ENCODE results near the gene DGCR2.

Gene DGCR2

GRCh38 chr22:19105867-19106802 is 16.1 kb downstream of the DGCR2 start:
- 84% methylated on average over 18 of the region's 18 CpGs for WGBS
- no peak overlapping the region for H3K9ac ChIP-seq (ENCODE audit: low read depth, low read length)

GRCh38 chr22:19105456-19105855 is 16.8 kb downstream of the DGCR2 start:
- H3K27me3 ChIP-seq (ENCODE audit: insufficient read depth, low read length): no peaks in the 10 kb centered on the region
- WGBS: 95% methylated on average over 8 of the region's 8 CpGs
- H3K4me3 ChIP-seq (ENCODE audit: low read length): no peak overlapping the region
- H3K9me3 ChIP-seq (ENCODE audit: insufficient read depth, low read depth, low read length): no peaks in the 10 kb centered on the region
- H3K27ac ChIP-seq (ENCODE audit: low read depth, low read length): no peak overlapping the region
- 0 out of 2 replicates have a peak, but pooled peaks cover 2% of the 10 kb centered on the region for H3K36me3 ChIP-seq (ENCODE audit: insufficient read depth, low read length)
- H3K9ac ChIP-seq (ENCODE audit: low read depth, low read length): no peak overlapping the region
- H3K4me1 ChIP-seq (ENCODE audit: insufficient read depth, low read length): peaks cover 10% of the 10 kb centered on the region

More at GRCh38 chr22:19105867-19106802, 16.1 kb downstream of the DGCR2 start:
- peaks cover 17% of the 10 kb centered on the region for H3K4me1 ChIP-seq (ENCODE audit: insufficient read depth, low read length)
- no peaks in the 10 kb centered on the region for H3K27me3 ChIP-seq (ENCODE audit: insufficient read depth, low read length)
- H3K4me3 ChIP-seq (ENCODE audit: low read length): no peak overlapping the region
- 0 out of 2 replicates have a peak, but pooled peaks cover under 1% of the 10 kb centered on the region for H3K36me3 ChIP-seq (ENCODE audit: insufficient read depth, low read length)
- H3K9me3 ChIP-seq (ENCODE audit: insufficient read depth, low read depth, low read length): no peaks in the 10 kb centered on the region
- H3K27ac ChIP-seq (ENCODE audit: low read depth, low read length): no peak overlapping the region

DNA sequence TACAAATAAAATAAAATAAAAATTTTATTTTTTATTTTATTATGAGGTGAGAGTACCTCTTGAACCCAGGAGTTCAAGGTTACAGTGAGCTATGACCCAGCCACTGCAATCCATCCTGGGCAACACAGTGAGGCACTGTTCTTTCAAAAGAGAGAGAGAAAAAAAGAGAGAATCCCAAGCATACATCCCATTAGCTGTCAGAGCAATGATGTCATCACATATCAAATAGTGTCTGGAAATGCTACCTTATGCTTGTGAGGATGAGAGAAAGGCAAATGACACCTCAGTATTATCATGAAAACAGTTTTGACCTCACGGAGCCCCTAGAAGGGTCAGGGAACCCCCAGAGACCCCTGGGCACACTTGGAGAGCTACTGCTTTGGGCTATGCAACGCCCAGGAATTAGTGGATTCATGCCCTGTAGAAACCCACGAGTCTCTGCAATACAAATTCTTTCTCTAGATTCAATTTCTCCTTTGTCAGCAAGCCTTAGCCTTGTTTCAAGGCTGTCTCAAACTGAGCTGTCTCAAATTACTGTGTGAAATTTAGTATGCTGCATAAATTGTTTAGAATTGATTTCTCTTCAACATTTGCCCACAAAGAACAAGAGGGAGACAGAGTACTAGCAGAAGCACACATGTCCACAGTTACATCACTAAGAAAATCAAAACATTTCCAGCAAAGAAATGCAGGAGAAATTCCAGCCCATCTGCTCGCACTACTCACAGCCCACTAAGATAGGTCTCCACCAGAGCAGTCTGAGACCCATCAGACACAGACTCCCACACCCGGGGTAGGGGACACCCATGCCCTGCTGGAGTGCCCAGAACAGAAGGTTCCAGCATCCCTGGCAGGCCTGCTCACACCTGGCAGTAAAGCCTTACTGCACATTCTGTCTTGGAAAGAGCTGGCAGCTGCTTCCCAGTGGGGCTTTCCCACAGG is 18.1 kb downstream of the DGCR2 start:
- H3K27ac ChIP-seq (ENCODE audit: low read depth, low read length): no peak overlapping the region
- no peaks in the 10 kb centered on the region for H3K27me3 ChIP-seq (ENCODE audit: insufficient read depth, low read length)
- no peaks in the 10 kb centered on the region for H3K4me1 ChIP-seq (ENCODE audit: insufficient read depth, low read length)
- WGBS: 92% methylated on average over 5 of the region's 5 CpGs
- H3K4me3 ChIP-seq (ENCODE audit: low read length): no peak overlapping the region
- 0 out of 2 replicates have a peak, but pooled peaks cover 2% of the 10 kb centered on the region for H3K36me3 ChIP-seq (ENCODE audit: insufficient read depth, low read length)
- H3K9me3 ChIP-seq (ENCODE audit: insufficient read depth, low read depth, low read length): no peaks in the 10 kb centered on the region
- H3K9ac ChIP-seq (ENCODE audit: low read depth, low read length): no peak overlapping the region

DNA sequence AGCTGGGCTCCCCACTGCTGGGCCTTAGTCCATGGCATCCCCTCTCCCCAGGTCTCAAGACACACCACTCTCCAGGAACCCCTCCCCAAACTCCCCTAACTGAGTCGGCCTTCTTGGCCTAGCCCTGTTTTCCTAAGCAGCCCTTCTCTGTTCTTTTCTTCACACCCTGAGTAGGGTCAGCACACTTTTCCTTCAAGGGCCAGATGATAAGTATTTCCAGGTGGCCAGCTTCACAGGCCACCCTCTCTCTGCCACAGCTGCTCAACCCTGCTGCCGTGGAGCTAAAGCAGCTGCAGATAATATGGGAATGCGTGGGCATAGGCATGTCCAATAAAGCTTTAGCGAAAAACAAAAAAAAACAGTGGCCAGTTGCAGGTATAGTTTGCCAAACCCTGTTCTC is 24.1 kb downstream of the DGCR2 start:
- no peak overlapping the region for H3K4me3 ChIP-seq (ENCODE audit: low read length)
- no peaks in the 10 kb centered on the region for H3K9me3 ChIP-seq (ENCODE audit: insufficient read depth, low read depth, low read length)
- H3K4me1 ChIP-seq (ENCODE audit: insufficient read depth, low read length): no peaks in the 10 kb centered on the region
- no peak overlapping the region for H3K9ac ChIP-seq (ENCODE audit: low read depth, low read length)
- 93% methylated on average over 4 of the region's 4 CpGs for WGBS
- H3K36me3 ChIP-seq (ENCODE audit: insufficient read depth, low read length): 0 out of 2 replicates have a peak, but pooled peaks cover 2% of the 10 kb centered on the region
- H3K27ac ChIP-seq (ENCODE audit: low read depth, low read length): no peak overlapping the region
- H3K27me3 ChIP-seq (ENCODE audit: insufficient read depth, low read length): no peaks in the 10 kb centered on the region

DNA sequence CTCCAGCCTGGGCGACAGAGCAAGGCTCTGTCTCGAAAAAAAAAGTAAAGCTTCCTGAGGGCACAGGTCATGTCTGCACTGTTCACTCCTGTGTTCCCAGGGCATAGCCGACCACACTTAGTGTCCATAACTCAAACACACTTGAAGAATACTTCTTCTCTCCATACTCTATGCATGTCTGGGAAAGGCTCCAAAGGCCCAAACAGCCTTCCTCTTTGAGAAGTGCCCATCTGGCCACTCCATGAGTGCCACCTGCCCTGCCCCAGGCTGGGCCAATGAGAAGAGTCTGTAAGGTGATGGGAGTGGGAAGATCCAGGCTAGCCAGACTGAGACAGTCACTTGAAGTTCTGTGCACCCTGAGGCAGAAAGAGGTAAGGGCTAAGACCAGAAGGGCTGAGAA is 24.7 kb downstream of the DGCR2 start:
- Histone ChIP-seq H3K4me3 (ENCODE audit: low read length) (no peak overlapping the region), H3K9me3 (ENCODE audit: insufficient read depth, low read depth, low read length) (no peaks in the 10 kb centered on the region), H3K9ac (ENCODE audit: low read depth, low read length) (no peak overlapping the region), H3K27ac (ENCODE audit: low read depth, low read length) (no peak overlapping the region), H3K4me1 (ENCODE audit: insufficient read depth, low read length) (no peaks in the 10 kb centered on the region), H3K27me3 (ENCODE audit: insufficient read depth, low read length) (no peaks in the 10 kb centered on the region), H3K36me3 (ENCODE audit: insufficient read depth, low read length) (0 out of 2 replicates have a peak, but pooled peaks cover 2% of the 10 kb centered on the region)
- 91% methylated on average over 3 of the region's 3 CpGs for WGBS

DNA sequence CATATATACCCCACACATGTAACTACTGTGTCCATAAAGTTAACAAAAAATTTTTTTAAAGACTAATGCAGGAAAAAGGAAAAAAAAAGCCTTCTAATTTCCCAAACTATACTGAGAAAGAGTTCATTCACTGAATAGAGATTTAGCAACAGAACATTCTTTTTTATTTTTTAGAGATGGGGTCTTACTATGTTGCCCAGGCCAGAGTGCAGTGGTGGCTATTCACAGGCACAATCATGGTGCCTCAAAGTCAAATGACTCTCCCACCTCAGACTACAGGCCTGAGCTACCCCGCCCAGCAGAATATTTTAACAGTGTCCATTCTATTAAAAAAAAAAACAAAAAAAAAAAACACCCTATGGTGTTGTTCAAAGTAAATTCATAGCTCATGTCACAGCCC is 25.7 kb downstream of the DGCR2 start:
- 73% methylated on average over 1 of the region's 1 CpG for WGBS
- Histone ChIP-seq H3K9me3 (ENCODE audit: insufficient read depth, low read depth, low read length) (no peaks in the 10 kb centered on the region), H3K27ac (ENCODE audit: low read depth, low read length) (no peak overlapping the region), H3K9ac (ENCODE audit: low read depth, low read length) (no peak overlapping the region), H3K36me3 (ENCODE audit: insufficient read depth, low read length) (0 out of 2 replicates have a peak, but pooled peaks cover 2% of the 10 kb centered on the region), H3K27me3 (ENCODE audit: insufficient read depth, low read length) (no peaks in the 10 kb centered on the region), H3K4me3 (ENCODE audit: low read length) (no peak overlapping the region), H3K4me1 (ENCODE audit: insufficient read depth, low read length) (no peaks in the 10 kb centered on the region)

DNA sequence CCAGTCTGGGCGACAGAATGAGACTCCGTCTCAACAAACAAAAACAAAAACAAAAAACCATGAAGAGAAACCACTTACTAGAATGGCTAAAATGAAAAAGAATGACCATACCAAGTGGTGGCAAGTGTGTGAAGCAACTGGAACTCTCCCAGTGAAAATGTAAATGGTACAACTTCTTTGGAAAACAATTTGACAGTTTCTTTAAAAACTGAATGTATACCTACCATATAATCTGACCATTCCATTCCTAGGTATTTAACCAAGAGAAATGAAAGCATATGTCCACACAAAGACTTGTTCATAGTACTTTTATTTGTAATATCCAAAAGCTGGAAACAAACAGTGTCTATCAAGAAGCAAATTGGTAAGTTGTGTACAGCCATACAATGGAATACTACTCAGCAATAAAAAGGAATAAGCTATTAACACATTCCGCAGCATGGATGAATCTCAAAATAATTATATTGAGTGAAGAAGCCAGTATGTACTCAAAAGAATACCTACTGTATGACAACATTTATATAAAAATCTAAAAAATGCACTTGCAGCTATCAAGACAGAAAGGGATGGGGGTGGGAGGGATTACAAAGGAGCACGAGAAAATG is 27.7 kb downstream of the DGCR2 start:
- Histone ChIP-seq H3K27ac (ENCODE audit: low read depth, low read length) (no peak overlapping the region), H3K27me3 (ENCODE audit: insufficient read depth, low read length) (no peaks in the 10 kb centered on the region), H3K9ac (ENCODE audit: low read depth, low read length) (no peak overlapping the region), H3K36me3 (ENCODE audit: insufficient read depth, low read length) (no peaks in the 10 kb centered on the region), H3K4me1 (ENCODE audit: insufficient read depth, low read length) (no peaks in the 10 kb centered on the region), H3K4me3 (ENCODE audit: low read length) (no peak overlapping the region), H3K9me3 (ENCODE audit: insufficient read depth, low read depth, low read length) (no peaks in the 10 kb centered on the region)
- WGBS: 100% methylated on average over 3 of the region's 4 CpGs

- Histone ChIP-seq H3K27ac (ENCODE audit: low read depth, low read length) (no peak overlapping the region), H3K9me3 (ENCODE audit: insufficient read depth, low read depth, low read length) (no peaks in the 10 kb centered on the region), H3K27me3 (ENCODE audit: insufficient read depth, low read length) (no peaks in the 10 kb centered on the region), H3K4me3 (ENCODE audit: low read length) (no peak overlapping the region), H3K36me3 (ENCODE audit: insufficient read depth, low read length) (peaks cover 12% of the 10 kb centered on the region), H3K4me1 (ENCODE audit: insufficient read depth, low read length) (no peaks in the 10 kb centered on the region), H3K9ac (ENCODE audit: low read depth, low read length) (no peak overlapping the region)
- WGBS: 94% methylated on average over 4 of the region's 4 CpGs
These were observed 29.5 kb downstream of the DGCR2 start for GRCh38 chr22:19092725-19093124.

- Histone ChIP-seq H3K27me3 (ENCODE audit: insufficient read depth, low read length) (no peaks in the 10 kb centered on the region), H3K4me3 (ENCODE audit: low read length) (no peak overlapping the region), H3K9me3 (ENCODE audit: insufficient read depth, low read depth, low read length) (no peaks in the 10 kb centered on the region), H3K9ac (ENCODE audit: low read depth, low read length) (no peak overlapping the region), H3K4me1 (ENCODE audit: insufficient read depth, low read length) (peaks cover 6% of the 10 kb centered on the region), H3K27ac (ENCODE audit: low read depth, low read length) (no peak overlapping the region), H3K36me3 (ENCODE audit: insufficient read depth, low read length) (peaks cover 12% of the 10 kb centered on the region)
- 100% methylated on average over 1 of the region's 3 CpGs for WGBS
These were observed 31.6 kb downstream of the DGCR2 start for GRCh38 chr22:19090586-19091127.

- WGBS: 98% methylated on average over 2 of the region's 2 CpGs
- H3K27ac ChIP-seq (ENCODE audit: low read depth, low read length): no peak overlapping the region
- no peaks in the 10 kb centered on the region for H3K9me3 ChIP-seq (ENCODE audit: insufficient read depth, low read depth, low read length)
- peaks cover 12% of the 10 kb centered on the region for H3K36me3 ChIP-seq (ENCODE audit: insufficient read depth, low read length)
- H3K27me3 ChIP-seq (ENCODE audit: insufficient read depth, low read length): no peaks in the 10 kb centered on the region
- peaks cover 11% of the 10 kb centered on the region for H3K4me1 ChIP-seq (ENCODE audit: insufficient read depth, low read length)
- no peak overlapping the region for H3K4me3 ChIP-seq (ENCODE audit: low read length)
- no peak overlapping the region for H3K9ac ChIP-seq (ENCODE audit: low read depth, low read length)
These were observed 32.0 kb downstream of the DGCR2 start for GRCh38 chr22:19090183-19090582.
